ENCODE data around the gene EDAR.

- no peak for TF ChIP-seq GATA3 (IDR thresholded peaks at IDR 0.05; ENCODE audit: low read depth, low read length)
- TF ChIP-seq GATA2 (IDR thresholded peaks at IDR 0.05; ENCODE audit: low read depth, low read length) = no peak
Measured at GRCh38 chr2:108983061-108983460, 6.0 kb downstream of the EDAR start.

All from SH-SY5Y (cell line).